ENCODE data around the gene CYP4F3.
"Not testable (repeated sequence)": the region's sequence is repeated elsewhere in the genome, so short reads cannot be mapped to it uniquely, and the experiment has no call there.

CYP4F3 gene

DNA sequence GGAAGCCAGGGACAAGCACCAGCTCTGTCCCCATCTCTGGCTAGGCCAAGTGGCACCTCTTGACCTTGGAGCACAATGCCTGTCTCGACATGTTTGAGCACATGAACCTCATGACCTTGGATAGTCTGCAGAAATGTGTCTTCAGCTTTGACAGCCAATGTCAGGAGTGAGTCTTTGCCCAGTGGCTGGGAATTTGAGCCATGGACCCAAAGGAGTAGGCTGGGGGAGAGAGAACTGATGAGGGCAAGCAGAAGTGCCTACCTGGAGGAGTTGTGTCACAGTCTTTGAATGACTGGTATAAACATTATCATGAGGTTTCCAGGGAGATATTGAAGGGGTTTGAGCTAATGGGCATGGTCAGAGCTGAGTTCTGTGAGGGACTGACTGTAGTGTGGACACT is 25.5 kb downstream of the CYP4F3 start:
- DNase-seq (ENCODE audit: low read depth in 1 of 2, low spot score in 1 of 2): no peak

GRCh38 chr19:15666883-15667282 is 26.2 kb downstream of the CYP4F3 start:
- DNase-seq (ENCODE audit: low read depth in 1 of 2, low spot score in 1 of 2): no peak

GRCh38 chr19:15669440-15669839 is 28.7 kb downstream of the CYP4F3 start:
- no peak for DNase-seq (ENCODE audit: low read depth in 1 of 2, low spot score in 1 of 2)

- DNase-seq (ENCODE audit: low read depth in 1 of 2, low spot score in 1 of 2): no peak
Observed at GRCh38 chr19:15669891-15670290, 29.2 kb downstream of the CYP4F3 start.

- DNase-seq (ENCODE audit: low read depth in 1 of 2, low spot score in 1 of 2): no peak
Observed at GRCh38 chr19:15671237-15671821, 30.6 kb downstream of the CYP4F3 start.

- no peak for DNase-seq (ENCODE audit: low read depth in 1 of 2, low spot score in 1 of 2)
Observed at GRCh38 chr19:15671891-15672579, 31.3 kb downstream of the CYP4F3 start.

GRCh38 chr19:15672580-15673175 is 32.0 kb downstream of the CYP4F3 start, which contains the start of gene CYP4F12:
TSS of gene CYP4F12 (plus strand) at chr19:15673087. CDS start at chr19:15673530, 443 bp downstream.
- no peak for DNase-seq (ENCODE audit: low read depth in 1 of 2, low spot score in 1 of 2)

DNA sequence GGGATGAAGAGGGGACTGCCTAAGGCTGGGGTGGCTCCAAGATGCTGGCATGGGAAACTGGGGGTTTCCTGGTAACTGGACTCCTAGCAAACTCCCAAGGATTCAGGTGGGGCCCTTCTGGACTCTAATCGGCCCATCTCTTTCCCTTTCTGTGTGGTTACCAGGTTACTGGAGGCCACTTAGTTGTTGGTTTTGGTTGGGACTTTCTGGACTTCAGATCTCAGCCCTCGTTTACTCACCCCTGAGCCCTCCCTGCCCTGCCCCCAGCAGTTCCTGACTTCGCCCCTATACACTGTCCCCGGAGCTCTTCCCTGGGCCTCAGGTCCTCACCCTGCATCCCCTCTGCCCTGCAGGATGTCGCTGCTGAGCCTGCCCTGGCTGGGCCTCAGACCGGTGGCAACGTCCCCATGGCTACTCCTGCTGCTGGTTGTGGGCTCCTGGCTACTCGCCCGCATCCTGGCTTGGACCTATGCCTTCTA is 32.5 kb downstream of the CYP4F3 start:
- no peak for DNase-seq (ENCODE audit: low read depth in 1 of 2, low spot score in 1 of 2)

GRCh38 chr19:15675560-15675959 is 34.9 kb downstream of the CYP4F3 start:
- DNase-seq (ENCODE audit: low read depth in 1 of 2, low spot score in 1 of 2): no peak

DNA sequence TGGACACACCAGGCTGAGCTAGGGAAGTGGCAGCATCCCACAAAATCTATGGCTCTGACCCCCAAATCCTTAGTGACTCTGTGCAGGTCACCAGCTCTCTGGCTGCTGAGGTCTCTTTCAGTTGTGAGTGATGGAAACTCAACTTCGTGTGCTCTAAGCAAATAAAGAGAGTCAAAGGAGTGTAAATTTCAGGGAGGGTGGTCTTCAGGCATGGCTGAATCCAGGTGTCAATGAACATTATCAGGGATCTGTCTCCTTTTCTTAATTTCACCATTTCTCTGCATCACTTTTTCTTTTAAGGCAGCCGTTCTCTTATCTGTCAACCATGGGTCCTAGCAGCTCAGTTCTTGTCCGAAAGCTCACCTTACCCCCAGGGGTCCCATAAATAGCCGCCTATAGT is 38.4 kb downstream of the CYP4F3 start:
- no peak for DNase-seq (ENCODE audit: low read depth in 1 of 2, low spot score in 1 of 2)

- DNase-seq (ENCODE audit: low read depth in 1 of 2, low spot score in 1 of 2): not testable (repeated sequence)
Observed at GRCh38 chr19:15679865-15680264, 39.2 kb downstream of the CYP4F3 start.

- no peak for DNase-seq (ENCODE audit: low read depth in 1 of 2, low spot score in 1 of 2)
Observed at GRCh38 chr19:15680478-15681322, 40.0 kb downstream of the CYP4F3 start.

DNA sequence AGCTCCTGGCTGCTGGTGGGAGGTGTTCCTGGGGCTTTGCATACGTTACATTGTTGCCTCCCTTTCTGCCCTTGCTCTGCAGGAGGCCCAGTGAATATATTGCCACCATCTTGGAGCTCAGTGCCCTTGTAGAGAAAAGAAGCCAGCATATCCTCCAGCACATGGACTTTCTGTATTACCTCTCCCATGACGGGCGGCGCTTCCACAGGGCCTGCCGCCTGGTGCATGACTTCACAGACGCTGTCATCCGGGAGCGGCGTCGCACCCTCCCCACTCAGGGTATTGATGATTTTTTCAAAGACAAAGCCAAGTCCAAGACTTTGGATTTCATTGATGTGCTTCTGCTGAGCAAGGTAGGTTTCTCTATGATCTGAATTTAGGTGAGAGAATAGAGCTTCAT is 42.7 kb downstream of the CYP4F3 start:
- no peak for DNase-seq (ENCODE audit: low read depth in 1 of 2, low spot score in 1 of 2)

- no peak for DNase-seq (ENCODE audit: low read depth in 1 of 2, low spot score in 1 of 2)
Observed at GRCh38 chr19:15684828-15685227, 44.1 kb downstream of the CYP4F3 start.

GRCh38 chr19:15696654-15697194 is 56.0 kb downstream of the CYP4F3 start:
- no peak for DNase-seq (ENCODE audit: low read depth in 1 of 2, low spot score in 1 of 2)

DNA sequence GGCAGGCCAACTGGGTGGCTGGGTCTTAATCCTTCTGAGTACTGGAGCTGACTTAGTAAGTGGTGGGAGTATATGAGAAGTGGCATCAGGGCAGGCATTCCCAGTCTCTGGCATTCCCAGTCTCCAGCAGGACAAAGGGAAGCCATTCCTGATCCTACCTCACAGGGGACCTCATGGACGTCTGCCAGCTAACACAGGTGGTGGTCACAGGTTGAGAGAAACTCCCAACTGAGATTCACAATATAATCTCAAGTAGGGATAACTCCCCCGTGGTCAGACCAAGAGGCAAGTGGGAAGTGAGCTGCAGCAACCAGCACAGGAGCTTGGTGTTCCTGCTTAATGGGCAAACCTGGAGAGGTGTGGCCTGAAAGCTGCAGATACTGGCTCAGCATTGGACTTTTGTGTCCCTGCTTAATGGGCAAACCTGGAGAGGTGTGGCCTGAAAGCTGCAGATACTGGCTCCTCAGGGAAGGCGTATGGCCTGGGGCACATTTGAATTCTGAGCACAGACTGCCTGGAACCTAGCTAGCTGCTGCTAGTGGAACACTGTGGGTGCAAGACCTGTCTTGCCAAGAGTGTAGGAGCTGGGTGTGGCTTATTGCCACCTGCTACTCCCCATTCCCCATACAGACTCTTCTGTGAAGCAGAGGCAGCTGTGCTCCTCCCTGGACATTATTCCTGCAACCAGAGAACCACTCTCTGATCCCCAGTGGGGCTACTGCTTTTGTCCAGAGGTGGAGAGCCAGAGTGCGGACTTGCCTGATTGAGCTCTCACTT is 61.2 kb downstream of the CYP4F3 start:
- DNase-seq (ENCODE audit: low read depth in 1 of 2, low spot score in 1 of 2): no peak

GRCh38 chr19:15702534-15702930 is 61.8 kb downstream of the CYP4F3 start:
- DNase-seq (ENCODE audit: low read depth in 1 of 2, low spot score in 1 of 2): no peak
